SJCRH30 (cell line): ENCODE results near the gene HSBP1. TPM values are rescaled to one million over a fixed set of nuclear protein-coding genes. Genes with fewer than 3 reads are reported as not detected.

Source experiments
- DNase-seq, 2 experiments: peaks; one replicate each; pipeline ENCODE4 v3.0.0-alpha.2; 2015 to 2020
- H3K27ac ChIP-seq: fragments of 250-450 bp; sonication (Bioruptor Pico); 2 replicates; pipeline ENCODE4 v1.5.1; 2020; ENCODE audit warnings: mild to moderate bottlenecking, moderate library complexity
- H3K27me3 ChIP-seq: fragments of 250-450 bp; sonication (Bioruptor Pico); 2 replicates; pipeline ENCODE4 v1.5.1; 2020; ENCODE audit warnings: mild to moderate bottlenecking, moderate library complexity
- H3K36me3 ChIP-seq: fragments of 250-450 bp; sonication (Bioruptor Pico); 2 replicates; pipeline ENCODE4 v1.5.1; 2020; ENCODE audit warnings: mild to moderate bottlenecking, moderate library complexity
- H3K4me1 ChIP-seq: fragments of 250-450 bp; sonication (Bioruptor Pico); 2 replicates; pipeline ENCODE4 v1.5.1; 2020; ENCODE audit warnings: mild to moderate bottlenecking, moderate library complexity
- H3K4me3 ChIP-seq: fragments of 250-450 bp; sonication (Bioruptor Pico); 2 replicates; pipeline ENCODE4 v1.5.1; 2020; ENCODE audit warnings: mild to moderate bottlenecking, moderate library complexity
- H3K9me3 ChIP-seq: fragments of 250-450 bp; sonication (Bioruptor Pico); replicated peaks from 2 replicates; pipeline ENCODE4 v1.5.1; 2020; ENCODE audit warnings: mild to moderate bottlenecking, moderate library complexity
- total RNA-seq: library from RNA; depleted of rRNA; stranded (reverse); fragments of >200 nt; shearing (Covaris generic); gene quantifications from 2 replicates; pipeline ENCODE4 v1.2.3, GENCODE V29; 2014

Gene HSBP1
- total RNA-seq, 1 experiment from 2014 or later: 204 TPM

DNA sequence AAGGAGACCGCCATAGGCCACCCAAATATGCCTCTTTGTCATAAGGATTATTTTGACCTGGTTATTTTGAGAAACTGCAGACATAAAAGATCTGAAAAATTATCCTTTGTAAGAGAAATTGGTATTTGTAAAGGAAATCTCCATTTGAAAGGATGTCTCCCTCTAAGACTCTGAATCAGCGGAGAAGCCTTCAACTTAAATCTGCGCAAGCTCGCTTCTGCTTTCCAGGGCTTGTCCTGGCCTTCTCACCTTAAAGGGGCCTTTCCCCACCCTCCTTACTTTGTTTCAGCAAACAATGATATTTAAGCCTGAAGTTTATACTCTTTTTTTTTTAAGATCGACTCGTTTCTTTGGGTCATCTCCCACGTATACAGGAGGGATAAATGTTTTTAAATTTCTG lies 34.5 kb downstream of the HSBP1 start:
- Histone ChIP-seq H3K36me3 (no peaks in the 10 kb centered on the region), H3K4me1 (no peaks in the 10 kb centered on the region), H3K27me3 (no peaks in the 10 kb centered on the region), H3K27ac (no peak overlapping the region), H3K4me3 (no peak overlapping the region), H3K9me3 (no peaks in the 10 kb centered on the region)
- DNase-seq: no peak

DNA sequence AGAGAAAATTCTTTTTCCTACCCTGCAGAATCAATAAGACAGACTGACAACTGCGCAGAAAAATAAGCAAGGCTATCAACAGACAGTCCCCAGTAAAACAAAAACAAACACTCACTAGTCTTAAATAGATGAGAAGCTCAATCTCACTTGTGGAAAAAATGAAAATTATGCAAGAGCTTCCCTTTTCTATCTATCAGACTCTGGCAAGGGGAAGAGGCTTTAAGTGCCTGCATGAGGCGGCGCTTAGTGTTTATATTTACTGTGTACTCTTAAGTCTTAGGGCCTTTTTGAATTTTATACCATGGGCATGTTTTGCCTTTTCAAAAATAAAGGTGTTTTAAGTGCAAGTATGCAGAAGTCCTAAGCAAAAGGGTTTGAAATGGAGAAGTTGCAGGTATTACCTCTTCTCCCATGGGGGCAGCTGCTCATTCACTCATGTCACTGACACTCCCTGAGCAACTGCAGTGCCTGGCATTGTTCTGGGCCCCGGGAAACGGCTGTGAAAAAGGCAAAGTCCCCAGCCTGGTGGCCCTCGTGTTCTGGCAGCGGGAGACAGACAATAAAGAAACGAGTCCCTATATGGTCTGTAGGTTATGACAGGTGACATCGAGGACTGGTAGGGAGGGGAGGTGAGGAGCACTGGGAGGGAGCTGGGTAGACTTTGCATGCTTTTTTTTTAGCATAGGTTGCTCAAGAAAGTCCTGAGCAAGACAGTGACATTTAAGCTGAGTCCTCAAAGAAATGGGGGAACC lies 35.2 kb downstream of the HSBP1 start:
- Histone ChIP-seq H3K27me3 (no peaks in the 10 kb centered on the region), H3K27ac (no peak overlapping the region), H3K4me3 (no peak overlapping the region), H3K9me3 (no peaks in the 10 kb centered on the region), H3K36me3 (no peaks in the 10 kb centered on the region), H3K4me1 (no peaks in the 10 kb centered on the region)
- DNase-seq: peak in 1 of 2 experiments; percentile 25

DNA sequence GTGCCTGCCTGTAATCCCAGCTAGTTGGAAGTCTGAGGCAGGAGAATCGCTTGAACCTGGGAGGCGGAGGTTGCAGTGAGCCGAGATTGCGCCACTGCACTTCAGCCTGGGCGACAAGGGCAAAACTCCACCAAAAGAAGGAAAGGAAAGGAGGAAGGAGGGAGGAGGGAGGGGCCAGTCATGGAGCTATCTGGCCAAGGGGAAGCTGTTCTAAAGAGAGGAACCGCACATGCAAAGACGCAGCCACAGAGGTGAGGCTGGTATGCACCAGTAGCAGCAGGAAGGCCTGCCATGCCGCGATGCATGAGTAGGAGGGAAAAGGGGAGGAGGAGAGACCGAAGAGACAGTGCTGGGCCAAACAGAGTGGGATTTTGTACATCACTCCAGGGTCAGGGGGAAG lies 35.9 kb downstream of the HSBP1 start:
- Histone ChIP-seq H3K27me3 (no peaks in the 10 kb centered on the region), H3K4me1 (no peaks in the 10 kb centered on the region), H3K27ac (no peak overlapping the region), H3K9me3 (no peaks in the 10 kb centered on the region), H3K36me3 (no peaks in the 10 kb centered on the region), H3K4me3 (no peak overlapping the region)
- no peak for DNase-seq

DNA sequence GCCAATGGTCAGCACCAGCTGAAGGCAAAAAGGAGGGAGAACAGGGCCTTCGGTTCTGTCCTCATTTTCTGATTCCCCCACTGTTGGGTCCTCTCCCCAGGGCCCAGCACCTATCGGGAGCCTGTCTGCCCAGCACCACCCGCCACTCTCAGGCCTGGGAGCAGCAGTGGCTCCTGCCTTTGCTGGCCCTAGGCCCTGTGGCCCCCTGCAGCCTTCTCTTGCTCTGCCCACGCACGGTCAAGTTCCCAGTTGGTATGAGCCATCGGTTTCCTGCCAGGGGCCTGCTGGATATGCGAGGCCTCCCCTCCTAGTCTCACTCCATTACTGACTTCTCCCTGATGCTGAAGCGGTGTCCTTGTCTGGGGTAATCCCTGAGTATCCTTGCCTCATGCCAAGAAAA lies 37.5 kb downstream of the HSBP1 start:
- no peaks in the 10 kb centered on the region for H3K36me3 ChIP-seq
- no peak for DNase-seq
- no peak overlapping the region for H3K27ac ChIP-seq

DNA sequence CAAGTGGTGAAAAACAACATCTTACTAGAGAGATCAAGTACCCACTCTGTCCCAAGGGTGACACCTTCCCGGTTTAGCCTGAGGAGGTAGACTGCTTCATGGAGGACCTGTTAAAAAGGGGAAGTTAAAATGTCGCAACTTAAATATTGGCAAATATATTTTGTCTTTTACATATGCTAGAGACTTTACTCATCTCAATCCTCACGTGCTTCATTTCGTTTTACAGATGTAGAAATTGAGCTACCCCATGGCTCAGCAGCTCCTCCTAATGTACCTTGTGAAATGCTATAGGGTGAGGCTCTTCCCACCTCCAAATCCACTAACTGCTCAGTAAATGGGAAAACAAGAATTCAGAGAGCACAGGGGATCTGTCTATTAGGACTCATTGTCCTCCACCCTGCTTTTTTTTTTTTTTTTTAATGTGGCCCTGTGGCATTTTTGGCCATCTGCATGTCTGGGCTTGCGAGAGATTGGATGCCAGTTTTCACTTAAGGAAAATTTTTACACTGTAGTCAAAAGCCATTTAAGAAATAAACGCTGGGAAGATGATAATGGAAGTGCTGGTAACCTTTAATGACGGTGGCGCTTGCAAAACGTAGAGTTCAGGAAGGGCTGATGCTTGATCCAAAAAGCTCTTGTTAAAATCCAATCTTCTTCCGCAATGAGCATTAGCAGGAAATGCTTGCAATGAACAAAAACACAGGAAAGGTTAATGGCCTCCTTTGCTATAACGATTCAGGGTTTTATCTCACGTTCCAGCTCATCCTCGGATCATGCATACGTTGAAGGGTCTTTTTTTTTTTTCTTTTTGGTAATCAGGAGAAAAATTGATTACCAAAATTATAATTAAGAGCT lies 39.8 kb downstream of the HSBP1 start:
- no peaks in the 10 kb centered on the region for H3K36me3 ChIP-seq
- no peak overlapping the region for H3K27ac ChIP-seq
- no peaks in the 10 kb centered on the region for H3K9me3 ChIP-seq
- H3K4me1 ChIP-seq: no peaks in the 10 kb centered on the region
- H3K4me3 ChIP-seq: no peak overlapping the region
- H3K27me3 ChIP-seq: no peaks in the 10 kb centered on the region
- DNase-seq: no peak

More for the DNA sequence above, 37.5 kb downstream of the HSBP1 start:
- H3K4me3 ChIP-seq: no peak overlapping the region
- H3K9me3 ChIP-seq: no peaks in the 10 kb centered on the region
- no peaks in the 10 kb centered on the region for H3K27me3 ChIP-seq
- no peaks in the 10 kb centered on the region for H3K4me1 ChIP-seq

DNA sequence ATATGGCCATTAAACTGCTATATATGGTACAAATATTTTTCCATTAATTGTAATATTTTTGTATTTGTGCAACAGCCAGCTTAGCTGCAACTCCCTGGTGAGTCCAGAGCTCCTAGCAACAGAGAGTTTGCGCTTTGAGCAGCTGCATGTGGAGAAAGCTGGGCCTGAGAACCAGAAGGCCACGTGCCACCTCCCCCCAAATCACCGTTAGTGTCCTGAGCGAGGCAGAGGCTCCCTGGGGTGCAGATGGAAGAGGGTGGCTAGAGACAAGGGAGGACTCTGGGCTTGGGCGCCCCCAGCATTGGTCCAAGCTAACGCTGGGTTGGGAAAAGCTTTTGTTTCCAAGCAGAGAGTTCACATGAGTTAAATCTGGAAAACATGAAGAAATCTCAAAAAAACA lies 41.6 kb downstream of the HSBP1 start:
- H3K27ac ChIP-seq: no peak overlapping the region
- no peaks in the 10 kb centered on the region for H3K4me1 ChIP-seq
- no peak for DNase-seq
- no peak overlapping the region for H3K4me3 ChIP-seq
- no peaks in the 10 kb centered on the region for H3K9me3 ChIP-seq
- no peaks in the 10 kb centered on the region for H3K36me3 ChIP-seq
- no peaks in the 10 kb centered on the region for H3K27me3 ChIP-seq

DNA sequence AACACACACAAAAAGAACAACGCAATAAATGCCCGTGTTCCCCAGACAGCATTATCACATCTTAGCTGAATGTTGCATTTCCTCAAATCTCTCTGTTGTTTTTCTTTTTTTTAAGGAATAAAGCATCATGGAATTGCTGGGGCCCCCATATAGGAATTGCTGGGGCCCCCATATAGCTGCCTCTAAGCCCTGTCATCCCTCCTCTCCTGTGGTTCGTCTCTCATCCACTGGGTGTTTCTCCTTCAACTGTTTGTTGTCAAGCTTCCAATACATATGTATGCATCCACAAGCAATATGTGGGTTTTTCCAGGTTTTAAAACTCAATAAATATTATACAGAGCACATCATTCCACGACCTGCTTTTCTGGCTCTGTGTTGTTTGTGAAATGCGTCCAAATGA lies 43.2 kb downstream of the HSBP1 start:
- no peak overlapping the region for H3K4me3 ChIP-seq
- H3K27ac ChIP-seq: no peak overlapping the region
- H3K27me3 ChIP-seq: no peaks in the 10 kb centered on the region
- H3K4me1 ChIP-seq: no peaks in the 10 kb centered on the region
- no peaks in the 10 kb centered on the region for H3K9me3 ChIP-seq
- no peaks in the 10 kb centered on the region for H3K36me3 ChIP-seq
- DNase-seq: no peak

DNA sequence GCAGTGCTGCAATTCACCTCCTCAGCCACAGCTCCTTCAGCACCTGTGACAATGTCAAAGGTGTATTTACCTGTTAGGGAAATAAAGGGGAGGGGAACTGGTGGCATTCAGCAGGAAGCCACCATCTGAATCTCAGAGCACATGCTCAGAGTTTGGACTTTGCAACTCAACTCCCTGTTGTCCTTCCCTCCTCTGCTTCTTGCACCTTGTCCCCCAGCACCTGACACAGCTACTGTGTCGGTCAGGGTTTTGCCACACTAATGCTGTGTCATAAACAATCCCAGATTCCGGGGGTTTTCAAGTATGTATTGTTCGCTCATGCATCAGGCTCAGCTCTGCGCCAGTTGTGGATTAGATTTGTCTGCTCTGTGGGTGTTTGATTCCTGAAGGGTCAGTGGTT lies 43.7 kb downstream of the HSBP1 start:
- DNase-seq: no peak
- Histone ChIP-seq H3K27ac (no peak overlapping the region), H3K36me3 (no peaks in the 10 kb centered on the region), H3K4me1 (no peaks in the 10 kb centered on the region), H3K4me3 (no peak overlapping the region), H3K27me3 (no peaks in the 10 kb centered on the region), H3K9me3 (no peaks in the 10 kb centered on the region)

DNA sequence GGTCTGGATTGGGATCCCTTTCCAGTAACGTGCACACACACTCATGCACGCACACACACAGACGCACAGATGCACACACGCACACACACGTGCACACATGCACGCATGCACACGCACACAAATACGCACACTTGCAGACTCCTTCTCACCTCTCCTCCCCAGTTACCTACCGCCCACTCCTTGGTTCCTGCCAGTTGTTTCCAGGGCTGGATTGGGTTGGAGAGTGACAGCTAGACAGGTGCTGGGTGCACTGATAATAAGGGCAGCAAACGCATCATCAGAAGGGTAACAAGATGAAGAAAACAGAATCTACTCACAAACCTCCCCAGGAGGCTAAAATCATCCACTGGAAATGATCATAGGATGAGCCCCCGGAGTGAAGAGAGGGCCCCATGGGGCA lies 45.0 kb downstream of the HSBP1 start:
- Histone ChIP-seq H3K27ac (no peak overlapping the region), H3K27me3 (no peaks in the 10 kb centered on the region), H3K36me3 (no peaks in the 10 kb centered on the region), H3K4me1 (no peaks in the 10 kb centered on the region), H3K9me3 (no peaks in the 10 kb centered on the region), H3K4me3 (no peak overlapping the region)
- DNase-seq: no peak

DNA sequence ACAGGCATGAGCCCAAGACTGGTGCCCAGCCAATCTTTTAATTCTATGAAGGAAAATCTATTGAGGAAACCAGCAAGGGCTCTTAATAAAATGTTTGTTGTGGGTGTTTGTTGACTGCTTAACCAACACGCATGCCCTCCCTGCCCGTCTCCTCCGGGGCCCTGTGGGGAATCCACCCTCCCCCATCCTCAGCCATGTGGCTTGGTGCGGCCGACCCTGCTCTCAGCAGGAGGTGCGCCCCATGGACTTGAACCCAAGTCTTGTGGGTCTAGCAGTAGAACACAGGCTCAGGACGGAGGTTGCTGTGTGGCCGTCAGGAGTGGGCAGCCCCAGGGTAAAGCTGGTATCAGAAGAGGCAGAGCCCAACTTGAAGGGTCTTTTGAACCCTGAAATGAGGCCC lies 46.1 kb downstream of the HSBP1 start:
- DNase-seq: no peak
- no peaks in the 10 kb centered on the region for H3K4me1 ChIP-seq
- no peaks in the 10 kb centered on the region for H3K27me3 ChIP-seq
- no peaks in the 10 kb centered on the region for H3K9me3 ChIP-seq
- H3K36me3 ChIP-seq: no peaks in the 10 kb centered on the region
- H3K27ac ChIP-seq: no peak overlapping the region
- H3K4me3 ChIP-seq: no peak overlapping the region

DNA sequence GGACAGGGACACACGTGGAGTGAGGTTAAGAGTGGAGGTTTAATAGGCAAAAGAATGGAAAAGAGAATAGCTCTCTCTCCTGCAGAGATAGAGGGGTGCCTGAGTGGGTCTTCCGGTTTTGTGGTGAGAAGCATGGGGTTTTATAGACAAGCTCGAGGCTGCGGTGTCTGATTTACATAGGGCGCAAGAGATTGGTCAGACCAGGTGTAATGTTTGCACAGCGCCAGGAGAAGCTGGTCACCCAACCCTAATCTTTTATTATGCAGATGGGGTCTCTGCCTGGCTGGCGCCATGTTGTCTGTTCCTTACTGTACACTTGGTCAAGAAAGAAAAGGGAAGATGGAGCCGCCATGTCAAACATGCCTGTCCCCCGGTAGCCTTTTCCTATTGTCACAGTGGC lies 46.6 kb downstream of the HSBP1 start:
- Histone ChIP-seq H3K27ac (no peak overlapping the region), H3K36me3 (no peaks in the 10 kb centered on the region), H3K4me1 (no peaks in the 10 kb centered on the region), H3K27me3 (no peaks in the 10 kb centered on the region), H3K4me3 (no peak overlapping the region), H3K9me3 (no peaks in the 10 kb centered on the region)
- DNase-seq: no peak

DNA sequence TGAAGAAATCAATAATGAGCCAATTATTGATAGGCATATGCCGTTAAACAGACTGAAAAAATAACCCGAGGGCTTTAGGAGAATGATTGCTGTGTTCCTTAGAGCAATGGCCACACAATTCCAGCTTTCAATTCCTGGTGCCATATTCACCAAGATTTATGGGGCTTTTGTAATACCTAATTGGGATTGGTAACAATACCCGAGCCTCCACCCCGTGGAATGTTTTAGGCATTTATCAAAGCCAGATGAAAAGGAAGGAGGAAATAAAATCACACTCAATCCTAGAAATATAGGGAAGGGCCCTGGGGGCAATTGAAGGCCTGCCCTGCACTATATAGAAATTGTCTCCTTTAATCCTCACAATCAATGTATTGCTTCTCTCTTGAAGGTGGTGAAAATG lies 49.0 kb downstream of the HSBP1 start:
- H3K27ac ChIP-seq: no peak overlapping the region
- H3K27me3 ChIP-seq: no peaks in the 10 kb centered on the region
- no peaks in the 10 kb centered on the region for H3K36me3 ChIP-seq
- H3K4me1 ChIP-seq: no peaks in the 10 kb centered on the region
- no peak overlapping the region for H3K4me3 ChIP-seq
- no peaks in the 10 kb centered on the region for H3K9me3 ChIP-seq
- no peak for DNase-seq

DNA sequence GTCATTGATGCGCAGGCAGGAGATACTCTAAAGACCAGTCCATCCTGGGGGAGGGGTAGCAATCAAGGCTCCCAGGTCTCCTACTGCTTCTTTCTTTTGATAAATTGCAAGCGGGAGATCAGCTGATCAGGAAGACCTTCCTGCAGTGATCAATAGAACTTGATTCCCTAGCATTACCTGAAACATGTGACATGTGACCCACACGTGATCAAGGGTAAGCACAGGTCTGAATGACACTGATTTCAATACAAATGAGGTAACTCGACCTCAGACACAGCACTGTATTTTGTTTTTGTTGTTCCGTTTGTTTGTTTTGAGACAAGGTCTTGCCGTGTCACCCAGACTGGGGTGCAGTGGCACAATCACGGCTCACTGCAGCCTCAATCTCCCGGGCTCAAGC lies 51.5 kb downstream of the HSBP1 start:
- no peak overlapping the region for H3K4me3 ChIP-seq
- H3K4me1 ChIP-seq: no peaks in the 10 kb centered on the region
- H3K27me3 ChIP-seq: no peaks in the 10 kb centered on the region
- H3K9me3 ChIP-seq: no peaks in the 10 kb centered on the region
- H3K36me3 ChIP-seq: no peaks in the 10 kb centered on the region
- DNase-seq: no peak
- H3K27ac ChIP-seq: no peak overlapping the region

DNA sequence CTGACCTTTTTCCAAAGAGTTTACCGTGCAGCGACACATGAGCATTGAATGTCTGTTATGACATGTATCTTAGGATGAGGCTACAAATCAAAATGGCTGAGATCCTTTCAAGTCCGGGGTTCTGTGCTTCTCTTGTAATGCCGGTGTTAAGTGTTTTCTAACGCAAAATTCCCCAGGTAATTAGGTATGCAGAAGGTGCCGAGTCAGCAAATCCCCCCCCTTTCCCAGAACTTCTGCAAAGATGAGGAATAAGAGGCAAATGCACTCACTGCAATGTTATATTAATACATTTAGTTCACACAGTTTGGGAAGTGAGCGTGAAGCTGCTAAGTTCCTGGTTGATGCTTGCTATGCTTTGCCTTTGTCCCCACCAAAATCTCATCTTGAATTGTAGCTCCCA lies 54.9 kb downstream of the HSBP1 start:
- Histone ChIP-seq H3K27ac (no peak overlapping the region), H3K27me3 (no peaks in the 10 kb centered on the region), H3K36me3 (no peaks in the 10 kb centered on the region), H3K4me1 (no peaks in the 10 kb centered on the region), H3K9me3 (no peaks in the 10 kb centered on the region), H3K4me3 (no peak overlapping the region)
- DNase-seq: no peak

DNA sequence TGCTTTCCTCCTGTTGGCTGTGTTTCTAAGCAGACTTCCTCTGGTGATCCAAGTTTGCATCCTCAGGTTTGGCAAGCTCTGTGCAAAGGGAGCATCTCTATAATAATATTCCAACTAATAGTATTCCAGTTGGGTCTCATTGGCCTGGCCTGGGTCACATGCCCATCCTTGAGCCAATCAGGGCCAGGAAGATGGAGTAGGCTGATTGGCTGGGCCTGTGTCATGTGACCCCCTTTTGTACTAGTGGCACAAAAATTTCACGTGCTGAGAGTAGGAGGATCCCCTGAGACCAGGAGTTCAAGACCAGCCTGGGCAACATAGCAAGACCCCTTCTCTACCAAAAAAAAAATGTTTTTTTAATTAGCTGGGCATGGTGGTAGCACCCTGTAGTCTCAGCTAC lies 55.9 kb downstream of the HSBP1 start:
- Histone ChIP-seq H3K4me1 (no peaks in the 10 kb centered on the region), H3K4me3 (no peak overlapping the region), H3K9me3 (no peaks in the 10 kb centered on the region), H3K27me3 (no peaks in the 10 kb centered on the region), H3K36me3 (no peaks in the 10 kb centered on the region), H3K27ac (no peak overlapping the region)
- no peak for DNase-seq
